ENCODE measurements around the gene TAF9. TPM values are rescaled to one million over a fixed set of nuclear protein-coding genes. Genes with fewer than 3 reads are reported as not detected.

Gene TAF9
- total and polyA plus RNA-seq, 2 of the 13 experiments (the other 11 are each of a cell fraction or from before 2014, with no cell fraction given), result 113 to 218 TPM

- TF ChIP-seq NR0B2 (CRISPR knock-in tag; IDR thresholded peaks at IDR 0.05) (peak; percentile 78), ZNF569 (CRISPR knock-in tag; IDR thresholded peaks at IDR 0.05; ENCODE audit: borderline replicate concordance) (no peak), ZNF432 (CRISPR knock-in tag; IDR thresholded peaks at IDR 0.05; ENCODE audit: borderline replicate concordance) (no peak), GPBP1L1 (CRISPR knock-in tag; IDR thresholded peaks at IDR 0.05) (no peak), ZNF704 (CRISPR knock-in tag; IDR thresholded peaks at IDR 0.05; ENCODE audit: borderline replicate concordance) (peak; percentile 67), ZNF513 (CRISPR knock-in tag; conservative IDR thresholded peaks at IDR 0.05) (no peak), ZNF317 (CRISPR knock-in tag; IDR thresholded peaks at IDR 0.05) (no peak), ARHGAP35 (CRISPR knock-in tag; IDR thresholded peaks at IDR 0.05; ENCODE audit: borderline replicate concordance) (no peak; the same call in 1 of the 2 replicates), KDM4B (CRISPR knock-in tag; IDR thresholded peaks at IDR 0.05) (0 out of 2 replicates have a peak, but pooled peaks have one; percentile 28), AKNA (CRISPR knock-in tag; IDR thresholded peaks at IDR 0.05; ENCODE audit: borderline replicate concordance) (no peak), ZNF784 (CRISPR knock-in tag; IDR thresholded peaks at IDR 0.05; ENCODE audit: borderline replicate concordance) (peak; percentile 70; the same call in 1 of the 2 replicates), ZNF430 (CRISPR knock-in tag; IDR thresholded peaks at IDR 0.05) (peak; percentile 47; the same call in 1 of the 2 replicates), HHEX (CRISPR knock-in tag; IDR thresholded peaks at IDR 0.05) (no peak), ZNF136 (CRISPR knock-in tag; IDR thresholded peaks at IDR 0.05; ENCODE audit: low read depth) (no peak)
Observed at GRCh38 chr5:69414885-69415583, 45.7 kb upstream of the TAF9 start, which contains the start of gene MARVELD2 (continued).
